Epithelial cell of proximal tubule (primary cell): Measurements from ENCODE around the gene MBP. TPM values are rescaled to one million over a fixed set of nuclear protein-coding genes. Genes with fewer than 3 reads are reported as not detected.

Experiments
- DNase-seq: peaks from one replicate; pipeline ENCODE4 v3.0.0-alpha.2; 2011; ENCODE audit warnings: low read depth
- H3K4me3 ChIP-seq: 2 replicates; pipeline ENCODE4 v1.5.1; 2011; ENCODE audit warnings: low read depth, mild to moderate bottlenecking, low read length
- CTCF ChIP-seq: conservative IDR thresholded peaks from 2 replicates; pipeline ENCODE4 v1.5.1; 2012; ENCODE audit warnings: low read depth, mild to moderate bottlenecking, low read length
- total RNA-seq: library from RNA; depleted of rRNA; stranded (reverse); fragments of >200 nt; gene quantifications from 2 replicates; pipeline ENCODE4 v1.2.3, GENCODE V29; 2015

The MBP gene
- total RNA-seq, 1 donor from 2014 or later: 19.1 TPM

- no peak overlapping the region for H3K4me3 ChIP-seq
- no peak for DNase-seq
- TF ChIP-seq CTCF: no peak
Measured at GRCh38 chr18:77049938-77050337, 82.6 kb downstream of the MBP start.

GRCh38 chr18:77047803-77048419 is 84.7 kb downstream of the MBP start:
- DNase-seq: no peak
- H3K4me3 ChIP-seq: no peak overlapping the region
- no peak for TF ChIP-seq CTCF

- H3K4me3 ChIP-seq: no peak overlapping the region
- TF ChIP-seq CTCF: no peak
- DNase-seq: no peak
Measured at GRCh38 chr18:77046994-77047393, 85.6 kb downstream of the MBP start.

GRCh38 chr18:77046409-77046808 is 86.2 kb downstream of the MBP start:
- no peak for DNase-seq
- H3K4me3 ChIP-seq: no peak overlapping the region
- TF ChIP-seq CTCF: no peak

- TF ChIP-seq CTCF: no peak
- DNase-seq: no peak
- H3K4me3 ChIP-seq: no peak overlapping the region
Measured at GRCh38 chr18:77045677-77046076, 86.9 kb downstream of the MBP start.

GRCh38 chr18:77044866-77045664 is 87.5 kb downstream of the MBP start:
- no peak for DNase-seq
- H3K4me3 ChIP-seq: no peak overlapping the region
- TF ChIP-seq CTCF: no peak
